OCI-LY1 (cell line): ENCODE results near the gene ANKRD36C.
"Not testable (repeated sequence)": the region's sequence is repeated elsewhere in the genome, so short reads cannot be mapped to it uniquely, and the experiment has no call there.

Experiments
- CTCF ChIP-seq: fragments of 200-600 bp; sonication (generic), shearing (Covaris generic); IDR thresholded peaks from 2 replicates; pipeline ENCODE4 v1.5.1; 2017; ENCODE audit warnings: mild to moderate bottlenecking, antibody characterized with exemption, low read length, moderate library complexity, mixed read lengths
- EZH2 ChIP-seq: fragments of 200-600 bp; sonication (generic), shearing (Covaris generic); IDR thresholded peaks from 2 replicates; pipeline ENCODE4 v1.8.0; 2017; ENCODE audit warnings: borderline replicate concordance, mixed run types, mild to moderate bottlenecking, antibody characterized with exemption, low read length, moderate library complexity, mixed read lengths

- not testable (repeated sequence) for TF ChIP-seq EZH2, CTCF
Measured at GRCh38 chr2:96011129-96011455, 19.5 kb upstream of the ANKRD36C start.
